Right kidney (tissue), 1 donor: ENCODE results near the gene ZBTB32.

Experiments used
- DNase-seq: peaks from one replicate; pipeline ENCODE4 v3.0.0-alpha.2; 2016

The ZBTB32 gene

DNA sequence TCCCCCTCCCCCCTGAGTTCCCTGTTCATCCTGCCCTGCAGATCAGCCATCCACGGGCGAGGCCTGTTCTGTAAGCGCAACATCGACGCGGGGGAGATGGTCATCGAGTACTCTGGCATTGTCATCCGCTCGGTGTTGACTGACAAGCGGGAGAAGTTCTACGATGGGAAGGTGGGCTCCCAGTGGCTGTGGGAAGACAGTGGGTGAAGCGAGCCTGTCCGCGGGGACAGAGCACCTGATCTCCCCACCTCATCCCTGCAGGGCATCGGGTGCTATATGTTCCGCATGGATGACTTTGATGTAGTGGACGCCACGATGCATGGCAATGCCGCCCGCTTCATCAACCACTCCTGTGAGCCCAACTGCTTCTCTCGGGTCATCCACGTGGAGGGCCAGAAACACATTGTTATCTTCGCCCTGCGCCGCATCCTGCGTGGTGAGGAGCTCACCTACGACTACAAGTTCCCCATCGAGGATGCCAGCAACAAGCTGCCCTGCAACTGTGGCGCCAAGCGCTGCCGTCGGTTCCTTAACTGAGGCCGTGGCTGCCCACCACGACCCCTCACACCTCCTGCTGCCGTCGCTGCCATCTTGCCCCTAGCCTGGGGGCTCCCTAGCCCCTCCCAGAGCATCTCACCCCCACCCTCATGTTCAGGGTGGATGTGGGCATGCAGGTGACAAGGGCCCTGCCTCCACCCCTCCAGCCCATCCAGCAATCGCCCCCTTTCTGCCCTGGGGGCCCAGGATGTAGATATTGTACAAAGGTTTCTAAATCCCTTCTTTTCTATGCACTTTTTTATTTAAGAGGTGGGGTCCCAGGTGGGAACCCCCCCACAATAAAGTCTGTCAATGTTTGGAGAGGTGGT is 33.9 kb downstream of the ZBTB32 start:
- no peak for DNase-seq

DNA sequence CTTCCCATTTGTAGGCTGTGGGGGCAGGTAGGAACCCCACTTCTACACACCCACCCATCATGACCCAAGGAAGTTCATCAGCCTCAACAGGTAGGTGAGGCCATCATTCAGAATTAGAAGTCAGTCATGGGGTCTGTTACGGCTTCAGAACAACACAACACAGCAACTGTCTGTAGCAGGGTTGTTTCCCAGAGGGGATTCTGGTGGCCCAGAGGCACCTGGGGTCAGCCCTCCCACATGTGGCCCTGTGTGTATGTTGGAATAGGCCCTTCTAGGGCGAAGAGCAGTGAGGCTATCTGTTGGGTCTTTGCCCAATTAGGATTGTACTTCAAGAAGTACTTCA is 34.5 kb downstream of the ZBTB32 start:
- DNase-seq, result no peak

DNA sequence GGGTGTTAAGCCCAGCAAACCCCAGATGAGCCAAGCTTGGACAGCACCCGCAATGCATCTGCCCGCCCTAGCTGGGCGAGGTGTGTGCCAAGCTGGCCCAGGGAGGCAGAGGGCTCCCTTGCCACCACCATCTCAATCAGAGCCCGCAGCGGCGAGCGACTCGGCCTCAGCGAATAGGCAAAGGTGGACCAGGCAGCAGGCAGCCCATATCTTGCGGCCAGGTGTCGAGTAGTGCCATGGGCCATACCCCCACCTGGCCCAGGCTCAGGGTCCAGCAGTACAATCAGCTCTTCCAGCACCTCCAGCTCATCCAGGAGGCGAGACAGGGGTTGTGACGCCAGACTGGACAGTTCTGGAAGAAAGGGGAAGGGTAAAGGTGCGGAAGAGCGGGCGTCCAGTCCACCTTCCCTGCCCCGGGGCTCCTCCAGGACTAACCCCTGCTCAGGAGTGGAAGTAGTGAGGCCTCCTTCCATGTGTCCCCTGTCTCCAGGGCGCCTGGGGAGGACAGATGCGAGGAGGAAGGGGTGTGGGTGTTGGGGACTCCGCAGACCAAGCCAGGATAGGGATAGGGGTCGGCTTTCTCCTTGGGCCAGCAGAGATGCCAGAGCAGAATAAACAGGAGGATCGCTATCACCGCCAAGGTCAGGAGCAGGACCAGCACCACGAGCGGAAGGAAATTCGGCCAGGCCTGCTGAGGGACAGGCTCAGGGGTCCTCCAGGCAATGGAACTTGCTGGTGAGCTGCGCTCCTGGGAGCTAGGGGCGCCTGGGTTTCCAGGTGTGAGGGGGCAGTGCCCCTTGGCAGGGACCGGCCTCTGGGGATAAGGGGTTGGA is 35.1 kb downstream of the ZBTB32 start:
- DNase-seq, result no peak

- DNase-seq, result no peak
Observed at GRCh38 chr19:35740108-35740422, 35.7 kb downstream of the ZBTB32 start.

DNA sequence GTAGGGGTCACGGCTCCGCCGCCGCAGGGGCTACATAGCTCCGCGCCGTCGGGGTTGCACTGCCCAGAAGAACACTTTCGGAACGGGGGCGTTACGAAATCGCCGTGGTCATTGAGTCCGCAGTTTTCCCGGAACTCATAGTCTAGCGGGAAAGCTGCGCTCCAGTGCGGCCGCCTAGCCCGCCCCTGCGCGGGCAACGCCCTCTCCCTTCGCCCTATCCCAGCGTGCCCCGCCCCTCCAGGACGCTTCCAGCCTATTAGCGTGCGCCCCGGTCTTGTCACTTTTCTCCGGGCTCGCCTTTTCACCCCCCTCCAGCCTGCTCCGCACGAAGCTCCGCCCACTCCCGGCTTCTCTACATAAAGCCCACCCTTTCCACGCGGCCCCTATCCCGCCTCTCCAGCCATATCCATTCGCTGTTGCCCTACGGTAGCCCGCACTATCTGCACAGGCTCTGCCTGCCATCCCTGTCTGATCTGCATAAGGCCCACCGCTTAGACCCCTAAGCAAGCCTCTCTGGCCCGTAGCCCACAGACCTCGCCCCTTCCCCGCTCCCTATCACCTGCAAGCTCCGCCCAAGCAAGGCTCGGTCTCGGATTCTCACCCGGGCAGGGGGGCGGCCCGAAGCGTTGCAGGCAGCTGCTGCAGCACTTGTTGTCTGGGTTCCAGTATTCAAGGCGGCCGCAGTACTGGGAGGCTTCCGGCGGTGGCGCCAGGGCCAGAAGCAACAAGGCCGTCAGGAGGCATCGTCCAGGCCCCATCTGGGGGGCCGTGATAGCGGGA is 36.3 kb downstream of the ZBTB32 start:
- peak; percentile 93 for DNase-seq

- DNase-seq, result no peak
Observed at GRCh38 chr19:35741203-35741515, 36.8 kb downstream of the ZBTB32 start.

- no peak for DNase-seq
Observed at GRCh38 chr19:35742121-35742724, 37.9 kb downstream of the ZBTB32 start, which contains the start of gene IGFLR1. TSS of gene IGFLR1 (minus strand) at chr19:35742452. CDS start at chr19:35741180, 1,272 bp downstream.

DNA sequence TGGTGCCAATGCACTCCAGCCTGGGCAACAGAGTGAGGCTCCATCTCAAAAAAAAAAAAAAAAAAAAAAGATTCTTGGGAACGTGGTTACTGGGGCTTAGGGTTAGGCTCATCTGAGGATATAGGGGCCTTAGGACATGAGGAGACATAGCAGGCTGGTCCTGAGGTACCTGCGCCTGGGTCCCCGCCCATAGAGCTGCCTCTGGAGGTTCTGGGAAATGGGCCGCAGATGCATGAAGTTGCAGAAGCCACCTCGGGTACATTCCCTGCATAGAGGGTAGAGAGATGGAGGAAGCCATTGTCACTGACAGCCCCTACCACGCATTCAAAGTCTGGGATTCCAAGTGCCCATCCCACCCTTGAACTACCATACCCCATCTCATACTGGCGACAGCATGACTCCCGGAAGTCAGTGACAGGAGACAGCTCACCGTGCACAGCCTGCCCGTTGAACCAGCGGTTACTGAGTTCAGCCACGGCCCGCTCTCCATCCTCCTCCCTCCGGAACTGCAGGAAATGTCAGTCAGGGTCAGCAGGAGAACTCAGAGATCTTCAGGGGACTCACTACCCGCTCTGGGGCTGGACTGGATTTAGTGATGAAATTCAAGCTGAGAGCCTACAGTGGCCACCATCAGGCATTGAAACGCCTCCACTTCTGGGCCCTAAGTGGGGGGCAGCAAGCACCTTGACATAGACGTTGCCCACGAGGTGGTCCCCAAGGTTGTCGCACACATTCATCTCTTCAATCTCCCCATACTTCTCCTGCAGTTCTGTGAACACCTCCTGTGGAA is 39.5 kb downstream of the ZBTB32 start:
- no peak for DNase-seq

DNA sequence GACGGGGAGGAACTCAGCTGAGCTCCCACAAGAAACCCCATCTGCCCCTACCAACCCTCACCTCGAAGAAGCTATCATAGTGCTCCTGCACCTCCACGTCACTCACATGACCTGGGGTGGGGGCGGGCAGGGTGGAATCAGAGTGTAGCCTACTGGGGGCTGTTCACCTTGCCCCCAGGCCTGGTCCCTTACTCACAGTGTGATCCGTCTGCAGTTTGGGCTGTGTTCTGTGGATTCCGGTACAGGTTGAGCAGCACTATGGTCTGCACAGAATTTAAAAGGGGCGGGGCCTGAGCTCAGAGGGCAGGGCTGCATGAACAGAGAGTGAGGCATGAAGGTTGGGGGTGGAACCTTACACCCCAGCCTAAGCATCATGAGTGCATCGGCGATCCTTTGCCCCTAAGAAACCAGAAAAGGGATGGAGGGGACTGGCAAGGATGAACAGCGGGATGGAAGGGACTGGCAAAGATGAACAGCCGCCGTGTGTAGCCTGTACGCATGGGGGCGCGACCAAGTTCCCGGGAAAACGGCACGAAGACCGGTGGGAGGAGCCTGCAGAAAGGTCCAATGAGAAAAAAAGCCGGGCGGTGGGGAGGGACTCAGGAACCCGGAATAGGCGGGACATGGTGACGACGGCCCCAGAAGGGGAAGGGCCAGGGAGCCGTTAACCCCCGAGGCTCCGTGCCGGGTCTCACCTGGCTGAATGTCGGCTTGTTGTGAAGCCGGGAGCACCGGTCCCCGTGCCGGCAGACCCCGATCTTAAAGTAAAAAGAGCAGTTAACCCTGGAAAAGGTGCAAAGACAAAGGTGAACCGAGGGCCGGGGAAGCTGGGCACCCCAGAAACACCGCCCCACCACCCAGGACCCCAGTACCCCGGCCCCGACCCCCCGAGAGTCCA is 40.3 kb downstream of the ZBTB32 start:
- DNase-seq, result peak; percentile 84

GRCh38 chr19:35745328-35746086 is 41.1 kb downstream of the ZBTB32 start, which contains the start of the genes PSENEN and U2AF1L4:
TSS of gene PSENEN (plus strand) at chr19:35745651. CDS start at chr19:35745931, 280 bp downstream.
TSS of gene U2AF1L4 (minus strand) at chr19:35745418. CDS start at chr19:35745391, 27 bp downstream.
- DNase-seq, result peak; percentile 82

GRCh38 chr19:35746087-35746462 is 41.7 kb downstream of the ZBTB32 start:
- DNase-seq, result no peak

DNA sequence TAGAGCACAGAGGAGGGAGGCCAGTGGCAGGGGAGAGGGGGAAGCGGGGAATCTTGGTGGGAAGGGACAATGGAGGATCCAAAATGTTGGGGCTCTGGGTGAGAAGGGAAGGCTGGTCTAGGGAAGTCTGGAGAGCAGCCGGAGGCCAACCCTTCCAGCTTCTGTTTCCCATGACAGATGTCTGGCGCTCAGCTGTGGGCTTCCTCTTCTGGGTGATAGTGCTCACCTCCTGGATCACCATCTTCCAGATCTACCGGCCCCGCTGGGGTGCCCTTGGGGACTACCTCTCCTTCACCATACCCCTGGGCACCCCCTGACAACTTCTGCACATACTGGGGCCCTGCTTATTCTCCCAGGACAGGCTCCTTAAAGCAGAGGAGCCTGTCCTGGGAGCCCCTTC is 42.2 kb downstream of the ZBTB32 start:
- no peak for DNase-seq

GRCh38 chr19:35748106-35749020 is 44.0 kb downstream of the ZBTB32 start, which contains the start of gene LIN37:
TSS of gene LIN37 (plus strand) at chr19:35748576. CDS start at chr19:35748725, 149 bp downstream.
- DNase-seq, result peak; percentile 95

DNA sequence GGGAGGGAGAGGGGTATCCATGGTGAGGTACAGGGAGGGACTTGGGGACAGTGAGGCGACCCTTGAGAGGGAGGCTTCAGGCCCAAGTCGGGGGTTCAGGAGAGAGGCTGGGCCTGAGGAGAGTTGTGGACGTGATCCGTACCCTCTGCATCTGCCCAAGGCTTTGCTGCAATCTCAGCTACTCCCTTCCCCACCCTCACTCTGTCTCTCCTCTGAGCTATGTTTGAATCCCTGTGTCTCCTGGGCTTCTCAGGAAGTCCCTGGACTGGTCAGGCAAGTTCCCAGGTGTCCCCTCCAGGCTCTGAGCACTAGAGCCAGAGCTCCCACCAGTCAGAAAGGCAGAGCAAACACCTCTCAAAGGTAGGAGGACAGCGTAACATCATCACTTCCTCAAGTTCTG is 45.8 kb downstream of the ZBTB32 start:
- DNase-seq, result no peak

DNA sequence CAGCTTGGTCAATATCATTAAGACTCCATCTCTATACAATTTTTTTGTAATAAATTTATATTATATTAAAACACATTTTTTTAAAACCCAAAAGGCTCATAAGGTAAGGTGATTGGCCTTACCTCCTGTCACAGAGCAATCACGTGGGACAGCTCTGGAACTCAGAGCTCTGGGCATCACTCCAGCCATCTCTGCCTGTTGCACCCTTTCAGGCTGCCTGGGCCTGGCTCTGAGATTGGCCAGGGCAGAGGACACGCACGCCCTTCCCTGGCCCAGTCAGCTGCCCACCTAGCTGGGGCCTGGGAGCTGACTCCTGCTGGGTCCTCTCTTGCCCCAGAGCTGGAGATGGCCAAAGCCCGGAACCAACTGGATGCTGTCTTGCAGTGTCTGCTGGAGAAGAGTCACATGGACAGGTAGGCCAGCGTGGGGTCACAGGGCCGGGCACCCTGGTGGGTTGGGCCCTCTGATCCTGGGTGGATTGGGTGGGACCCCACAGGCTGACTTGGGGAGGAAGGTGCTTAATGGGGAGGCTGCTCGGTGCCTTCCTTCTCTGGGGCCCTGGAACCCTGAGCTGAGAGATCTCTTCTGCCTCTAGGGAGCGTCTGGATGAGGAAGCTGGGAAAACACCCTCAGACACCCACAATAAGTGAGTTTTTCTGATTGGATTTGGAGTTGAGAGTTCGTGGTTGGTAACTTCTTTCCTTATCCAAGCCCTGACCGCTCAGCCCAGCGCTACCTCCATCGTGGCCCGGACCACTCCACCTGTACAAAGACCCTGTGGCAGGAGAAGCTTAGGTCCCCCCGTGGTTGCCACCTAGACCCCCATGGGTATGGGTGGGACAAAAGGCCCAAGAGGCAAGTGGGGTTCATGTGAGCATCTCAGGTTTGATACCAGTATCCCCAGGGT is 47.7 kb downstream of the ZBTB32 start:
- DNase-seq, result no peak

DNA sequence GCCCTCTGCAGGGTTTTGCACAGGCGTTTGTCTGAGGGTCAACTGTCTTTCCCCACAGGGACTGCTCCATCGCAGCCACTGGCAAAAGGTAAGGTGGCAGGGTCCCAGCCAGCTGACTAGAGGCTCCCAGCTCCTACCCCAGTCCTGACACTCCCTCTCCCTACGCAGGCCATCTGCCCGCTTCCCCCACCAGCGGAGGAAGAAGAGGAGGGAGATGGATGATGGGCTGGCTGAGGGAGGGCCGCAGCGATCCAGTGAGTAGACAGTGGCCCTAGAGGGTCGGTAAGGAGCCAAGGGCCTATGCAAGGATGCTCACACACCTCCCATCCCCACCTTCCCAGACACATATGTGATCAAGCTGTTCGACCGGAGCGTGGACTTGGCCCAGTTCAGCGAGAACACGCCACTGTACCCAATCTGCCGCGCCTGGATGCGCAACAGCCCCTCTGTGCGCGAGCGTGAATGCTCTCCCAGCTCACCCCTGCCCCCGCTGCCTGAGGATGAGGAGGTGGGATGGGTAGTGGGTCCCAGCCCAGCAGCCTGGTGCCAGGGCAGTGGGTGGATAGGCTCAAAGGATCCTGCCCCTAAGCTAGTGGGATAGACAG is 48.5 kb downstream of the ZBTB32 start:
- no peak for DNase-seq
